ENCODE data around the gene RNF5.

RNF5 gene

GRCh38 chr6:32158052-32158451 is 20.2 kb upstream of the RNF5 start:
- Histone ChIP-seq H3K4me1 (ENCODE audit: insufficient read depth, poor library complexity, severe bottlenecking) (no peaks in the 10 kb centered on the region), H3K27ac (ENCODE audit: poor library complexity, severe bottlenecking) (no peak overlapping the region), H3K9me3 (ENCODE audit: severe bottlenecking) (no peaks in the 10 kb centered on the region), H3K27me3 (ENCODE audit: insufficient read depth, poor library complexity, severe bottlenecking) (no peaks in the 10 kb centered on the region), H3K4me3 (ENCODE audit: severe bottlenecking) (no peak overlapping the region), H3K36me3 (ENCODE audit: low read depth) (peaks cover 46% of the 10 kb centered on the region)
- DNase-seq (ENCODE audit: low spot score) (no peak), ATAC-seq (ENCODE audit: low read depth) (no peak)
- no peak for TF ChIP-seq CTCF (IDR thresholded peaks at IDR 0.05; ENCODE audit: poor library complexity, severe bottlenecking)

- TF ChIP-seq CTCF (IDR thresholded peaks at IDR 0.05; ENCODE audit: poor library complexity, severe bottlenecking), result no peak
- H3K27ac ChIP-seq (ENCODE audit: poor library complexity, severe bottlenecking), result no peak overlapping the region
- H3K36me3 ChIP-seq (ENCODE audit: low read depth), result peaks cover 36% of the 10 kb centered on the region
- H3K4me3 ChIP-seq (ENCODE audit: severe bottlenecking), result no peak overlapping the region
- no peaks in the 10 kb centered on the region for H3K4me1 ChIP-seq (ENCODE audit: insufficient read depth, poor library complexity, severe bottlenecking)
- no peak for ATAC-seq (ENCODE audit: low read depth)
- no peak for DNase-seq (ENCODE audit: low spot score)
- no peaks in the 10 kb centered on the region for H3K27me3 ChIP-seq (ENCODE audit: insufficient read depth, poor library complexity, severe bottlenecking)
- H3K9me3 ChIP-seq (ENCODE audit: severe bottlenecking), result no peaks in the 10 kb centered on the region
Measured at GRCh38 chr6:32163559-32164258, 14.5 kb upstream of the RNF5 start.

- no peaks in the 10 kb centered on the region for H3K27me3 ChIP-seq (ENCODE audit: insufficient read depth, poor library complexity, severe bottlenecking)
- no peak within 1 kb of the TSS for H3K4me3 ChIP-seq (ENCODE audit: severe bottlenecking)
- no peak for DNase-seq (ENCODE audit: low spot score)
- H3K9me3 ChIP-seq (ENCODE audit: severe bottlenecking), result no peaks in the 10 kb centered on the region
- no peak for ATAC-seq (ENCODE audit: low read depth)
- no peaks in the 10 kb centered on the region for H3K4me1 ChIP-seq (ENCODE audit: insufficient read depth, poor library complexity, severe bottlenecking)
- H3K27ac ChIP-seq (ENCODE audit: poor library complexity, severe bottlenecking), result no peak within 1 kb of the TSS
- TF ChIP-seq CTCF (IDR thresholded peaks at IDR 0.05; ENCODE audit: poor library complexity, severe bottlenecking), result no peak
- peaks cover 37% of the 10 kb centered on the region for H3K36me3 ChIP-seq (ENCODE audit: low read depth)
Measured at GRCh38 chr6:32164295-32164694, 13.9 kb upstream of the RNF5 start, which contains the start of gene EGFL8. Gene EGFL8, plus strand, starts transcription at chr6:32164595. Its CDS starts 1,571 bp downstream, at chr6:32166166.

GRCh38 chr6:32166411-32167061 is 11.7 kb upstream of the RNF5 start:
- Histone ChIP-seq H3K4me3 (ENCODE audit: severe bottlenecking) (no peak overlapping the region), H3K4me1 (ENCODE audit: insufficient read depth, poor library complexity, severe bottlenecking) (no peaks in the 10 kb centered on the region), H3K36me3 (ENCODE audit: low read depth) (peaks cover 44% of the 10 kb centered on the region), H3K9me3 (ENCODE audit: severe bottlenecking) (no peaks in the 10 kb centered on the region), H3K27ac (ENCODE audit: poor library complexity, severe bottlenecking) (no peak overlapping the region), H3K27me3 (ENCODE audit: insufficient read depth, poor library complexity, severe bottlenecking) (no peaks in the 10 kb centered on the region)
- ATAC-seq (ENCODE audit: low read depth) (no peak), DNase-seq (ENCODE audit: low spot score) (no peak)
- TF ChIP-seq CTCF (IDR thresholded peaks at IDR 0.05; ENCODE audit: poor library complexity, severe bottlenecking), result no peak

Data from RWPE2 (cell line).